HEK293 (cell line): ENCODE results near the gene MYOF.

Source experiments
- CTCF ChIA-PET: fragments of 350-600 bp; formaldehyde crosslinking; extraction: SDS; loops from one replicate; lab custom pipeline; 2021; ENCODE audit warnings: antibody characterized with exemption; lab: Yijun Ruan, JAX
- POLR2A ChIA-PET: fragments of 300-600 bp; formaldehyde crosslinking; extraction: SDS; loops from one replicate; lab custom pipeline; 2020; ENCODE audit warnings: antibody characterized with exemption, inconsistent platforms; lab: Yijun Ruan, JAX
- H3K27ac ChIP-seq: fragments of 200-500 bp; sonication (Bioruptor generic); 2 replicates; pipeline ENCODE4 v1.5.1; 2014; ENCODE audit warnings: low read depth, low read length, control low read depth, inconsistent platforms; ENCODE audit errors: extremely low read depth
- H3K36me3 ChIP-seq, 2 experiments: fragments of 200-500 bp in 1 of 2; sonication (Bioruptor generic) in 1 of 2; 1 replicate in 1 of 2; 2 replicates in 1 of 2; pipeline ENCODE4 v1.5.1; 2014 to 2017; ENCODE audit warnings: inconsistent platforms in 2 of 2, low read length in 2 of 2; ENCODE audit not compliant: control insufficient read depth in 2 of 2, insufficient read depth in 1 of 2
- H3K4me1 ChIP-seq: fragments of 200-500 bp; sonication (Bioruptor generic); 2 replicates; pipeline ENCODE4 v1.5.1; 2014; ENCODE audit warnings: mild to moderate bottlenecking, low read length, inconsistent platforms; ENCODE audit not compliant: control insufficient read depth, insufficient read depth
- H3K4me3 ChIP-seq: 2 replicates; pipeline ENCODE4 v1.5.1; 2011; ENCODE audit warnings: low read depth, mild to moderate bottlenecking, control low read depth, low read length, moderate library complexity
- H3K9me3 ChIP-seq: fragments of 200-500 bp; sonication (Bioruptor generic); 2 replicates; pipeline ENCODE4 v1.5.1; 2014; ENCODE audit warnings: low read depth, low read length, inconsistent platforms; ENCODE audit not compliant: control insufficient read depth, insufficient read depth
- GLIS1 ChIP-seq: fragments of 450-650 bp; formaldehyde crosslinking; IDR thresholded peaks from 2 replicates; pipeline ENCODE4 v1.5.1; 2016; ENCODE audit warnings: missing biosample characterization, missing genetic modification characterization
- INSM2 ChIP-seq: fragments of 450-650 bp; formaldehyde crosslinking; IDR thresholded peaks from 2 replicates; pipeline ENCODE4 v1.5.1; 2016; ENCODE audit warnings: missing biosample characterization, missing genetic modification characterization
- PRDM6 ChIP-seq: fragments of 450-650 bp; formaldehyde crosslinking; IDR thresholded peaks from 2 replicates; pipeline ENCODE4 v1.5.1; 2017; ENCODE audit warnings: missing biosample characterization, missing genetic modification characterization
- RBAK ChIP-seq: fragments of 450-650 bp; formaldehyde crosslinking; IDR thresholded peaks from 2 replicates; pipeline ENCODE4 v1.5.1; 2016; ENCODE audit warnings: missing biosample characterization, missing genetic modification characterization
- SP7 ChIP-seq: fragments of 450-650 bp; formaldehyde crosslinking; IDR thresholded peaks from 2 replicates; pipeline ENCODE4 v1.5.1; 2016; ENCODE audit warnings: missing biosample characterization, missing genetic modification characterization
- TRIM28 ChIP-seq: IDR thresholded peaks from 2 replicates; pipeline ENCODE4 v1.6.1; 2011; ENCODE audit warnings: low read length, control low read depth, borderline replicate concordance
- ZBTB6 ChIP-seq: fragments of 450-650 bp; formaldehyde crosslinking; IDR thresholded peaks from 2 replicates; pipeline ENCODE4 v1.5.1; 2017; ENCODE audit warnings: missing biosample characterization, missing genetic modification characterization
- ZNF16 ChIP-seq: fragments of 450-650 bp; formaldehyde crosslinking; IDR thresholded peaks from 2 replicates; pipeline ENCODE4 v1.5.1; 2016; ENCODE audit warnings: low read depth, missing biosample characterization, missing genetic modification characterization
- ZNF2 ChIP-seq: fragments of 450-650 bp; formaldehyde crosslinking; IDR thresholded peaks from 2 replicates; pipeline ENCODE4 v1.5.1; 2016; ENCODE audit warnings: missing biosample characterization, missing genetic modification characterization
- ZNF24 ChIP-seq: fragments of 450-650 bp; formaldehyde crosslinking; IDR thresholded peaks from 2 replicates; pipeline ENCODE4 v1.5.1; 2016; ENCODE audit warnings: missing biosample characterization, missing genetic modification characterization
- ZNF248 ChIP-seq: fragments of 450-650 bp; formaldehyde crosslinking; IDR thresholded peaks from 2 replicates; pipeline ENCODE4 v1.5.1; 2017; ENCODE audit warnings: missing biosample characterization, missing genetic modification characterization
- ZNF274 ChIP-seq, 2 experiments: fragments of 200-500 bp in 1 of 2; fragments of 450-650 bp in 1 of 2; sonication (Bioruptor generic) in 1 of 2; formaldehyde crosslinking in 1 of 2; IDR thresholded peaks; 2 replicates each; pipeline versions ENCODE4 v1.5.1 to v1.6.1; 2014 to 2016; ENCODE audit warnings: borderline replicate concordance in 1 of 2, inconsistent platforms in 1 of 2, low read length in 1 of 2, missing biosample characterization in 1 of 2, missing genetic modification characterization in 1 of 2
- ZNF302 ChIP-seq: fragments of 450-650 bp; formaldehyde crosslinking; IDR thresholded peaks from 2 replicates; pipeline ENCODE4 v1.5.1; 2016; ENCODE audit warnings: missing biosample characterization, missing genetic modification characterization, low read depth
- ZNF48 ChIP-seq: fragments of 450-650 bp; formaldehyde crosslinking; IDR thresholded peaks from 2 replicates; pipeline ENCODE4 v1.5.1; 2016; ENCODE audit warnings: missing biosample characterization, missing genetic modification characterization
- ZNF510 ChIP-seq: fragments of 450-650 bp; formaldehyde crosslinking; IDR thresholded peaks from 2 replicates; pipeline ENCODE4 v1.5.1; 2018; ENCODE audit warnings: mild to moderate bottlenecking, missing genetic modification characterization, missing biosample characterization; ENCODE audit not compliant: insufficient replicate concordance
- ZNF560 ChIP-seq: fragments of 450-650 bp; formaldehyde crosslinking; IDR thresholded peaks from 2 replicates; pipeline ENCODE4 v1.5.1; 2017; ENCODE audit warnings: missing biosample characterization, missing genetic modification characterization, borderline replicate concordance
- ZNF585B ChIP-seq: fragments of 450-650 bp; formaldehyde crosslinking; IDR thresholded peaks from 2 replicates; pipeline ENCODE4 v1.5.1; 2016; ENCODE audit warnings: missing biosample characterization, missing genetic modification characterization
- ZNF639 ChIP-seq: fragments of 450-650 bp; formaldehyde crosslinking; IDR thresholded peaks from 2 replicates; pipeline ENCODE4 v1.5.1; 2016; ENCODE audit warnings: missing biosample characterization, missing genetic modification characterization
- ZNF645 ChIP-seq: fragments of 450-650 bp; formaldehyde crosslinking; IDR thresholded peaks from 2 replicates; pipeline ENCODE4; 2016; ENCODE audit warnings: missing biosample characterization, missing genetic modification characterization
- ZNF791 ChIP-seq: fragments of 450-650 bp; formaldehyde crosslinking; IDR thresholded peaks from 2 replicates; pipeline ENCODE4 v1.5.1; 2016; ENCODE audit warnings: missing biosample characterization, missing genetic modification characterization
- ZSCAN30 ChIP-seq: fragments of 450-650 bp; IDR thresholded peaks from 2 replicates; pipeline ENCODE4 v1.5.1; 2018; ENCODE audit warnings: missing biosample characterization, mild to moderate bottlenecking, missing genetic modification characterization, moderate library complexity

MYOF gene

GRCh38 chr10:93434991-93435491 lies 47.1 kb downstream of the MYOF start (continued):
- TF ChIP-seq ZNF560 (no peak), ZNF2 (no peak)
- TF ChIP-seq, all 188 proteins: peak for 0

- ChIA-PET POLR2A (no interaction called here), CTCF (interaction anchor here (0.9 to 1.2 kb wide), 2 partner anchors 51 to 55 kb away, joined by 3 to 4 read pairs; partner anchors contain the start of gene MYOF)
- Histone ChIP-seq H3K27ac (no peak overlapping the region), H3K36me3 (no peaks in the 10 kb centered on the region), H3K9me3 (no peaks in the 10 kb centered on the region), H3K4me1 (0 out of 2 replicates have a peak, but pooled peaks cover under 1% of the 10 kb centered on the region), H3K4me3 (no peak overlapping the region)
- no peak for TF ChIP-seq ZNF248 (tag by site-specific recombination)
- TF ChIP-seq ZNF639 (tag by site-specific recombination) = no peak
- no peak for TF ChIP-seq ZNF585B (tag by site-specific recombination)
- no peak for TF ChIP-seq ZSCAN30 (tag by site-specific recombination)
- TF ChIP-seq RBAK (tag by site-specific recombination) = no peak
- TF ChIP-seq ZNF510 (tag by site-specific recombination) = no peak
- no peak for TF ChIP-seq ZNF16 (tag by site-specific recombination)
- no peak for TF ChIP-seq INSM2
- no peak for TF ChIP-seq ZNF48 (tag by site-specific recombination)
- TF ChIP-seq ZNF302 = no peak
- TF ChIP-seq PRDM6 (tag by site-specific recombination) = no peak
- no peak for TF ChIP-seq ZNF274 (IDR thresholded peaks at IDR 0.05; ENCODE audit: low read length)
- TF ChIP-seq ZNF274 (tag by site-specific recombination; IDR thresholded peaks at IDR 0.05; ENCODE audit: borderline replicate concordance) = no peak
- TF ChIP-seq ZNF24 (tag by site-specific recombination) = no peak
- no peak for TF ChIP-seq SP7
- no peak for TF ChIP-seq ZBTB6 (tag by site-specific recombination)
- TF ChIP-seq GLIS1 (tag by site-specific recombination) = no peak
- TF ChIP-seq ZNF791 (tag by site-specific recombination) = no peak
- no peak for TF ChIP-seq ZNF645 (tag by site-specific recombination)
- no peak for TF ChIP-seq TRIM28
Measured at GRCh38 chr10:93431361-93431760, 50.8 kb downstream of the MYOF start.
